GM21723 (cell line): ENCODE data around the gene IL31RA.
"Not testable (repeated sequence)": the region's sequence is repeated elsewhere in the genome, so short reads cannot be mapped to it uniquely, and the experiment has no call there.

ENCODE experiments used
- ATAC-seq: cut with Tn5 transposase; IDR thresholded peaks from one replicate; pipeline ENCODE4 v1.9.1; 2021; ENCODE audit warnings: mild to moderate bottlenecking, moderate library complexity; ENCODE audit not compliant: unreplicated experiment

IL31RA gene

GRCh38 chr5:55923865-55924500, 72.8 kb downstream of the IL31RA start:
- no peak for ATAC-seq

GRCh38 chr5:55924744-55925143, 73.6 kb downstream of the IL31RA start:
- no peak for ATAC-seq

- ATAC-seq = no peak
Measured at GRCh38 chr5:55925181-55925580, 74.0 kb downstream of the IL31RA start.

- no peak for ATAC-seq
Measured at GRCh38 chr5:55925712-55926111, 74.6 kb downstream of the IL31RA start.

GRCh38 chr5:55926476-55926875, 75.3 kb downstream of the IL31RA start:
- no peak for ATAC-seq

GRCh38 chr5:55927861-55928655, 76.9 kb downstream of the IL31RA start:
- no peak for ATAC-seq

GRCh38 chr5:55929020-55929799, 78.1 kb downstream of the IL31RA start:
- no peak for ATAC-seq

GRCh38 chr5:55932700-55933099, 81.5 kb downstream of the IL31RA start:
- ATAC-seq = no peak

- no peak for ATAC-seq
Measured at GRCh38 chr5:55933377-55934114, 82.4 kb downstream of the IL31RA start.

GRCh38 chr5:55934115-55934613, 83.0 kb downstream of the IL31RA start:
- no peak for ATAC-seq

- no peak for ATAC-seq
Measured at GRCh38 chr5:55934720-55935119, 83.6 kb downstream of the IL31RA start.

GRCh38 chr5:55935371-55935770, 84.2 kb downstream of the IL31RA start:
- ATAC-seq = no peak

GRCh38 chr5:55936100-55936693, 85.0 kb downstream of the IL31RA start:
- ATAC-seq = peak; percentile 77

- not testable (repeated sequence) for ATAC-seq
Measured at GRCh38 chr5:55937598-55937997, 86.4 kb downstream of the IL31RA start.

- not testable (repeated sequence) for ATAC-seq
Measured at GRCh38 chr5:55941154-55941553, 90.0 kb downstream of the IL31RA start.

- ATAC-seq = no peak
Measured at GRCh38 chr5:55959208-55959607, 108.1 kb downstream of the IL31RA start.

- ATAC-seq = no peak
Measured at GRCh38 chr5:55960779-55961178, 109.6 kb downstream of the IL31RA start.

GRCh38 chr5:55965525-55965924, 114.4 kb downstream of the IL31RA start:
- no peak for ATAC-seq

GRCh38 chr5:55966284-55966683, 115.1 kb downstream of the IL31RA start:
- ATAC-seq = no peak

GRCh38 chr5:55969956-55970355, 118.8 kb downstream of the IL31RA start:
- ATAC-seq = no peak
